SU-DHL-6 (cell line): ENCODE results near the gene KCNN3.

ENCODE experiments used
- H2AFZ ChIP-seq: fragments of 200-600 bp; sonication (generic); 2 replicates; pipeline ENCODE4 v1.6.1; 2014; ENCODE audit warnings: low read depth, mild to moderate bottlenecking, moderate library complexity, mixed read lengths, antibody characterized with exemption, low read length; ENCODE audit not compliant: severe bottlenecking
- H3F3A ChIP-seq: fragments of 200-600 bp; shearing (Covaris generic); 2 replicates; pipeline ENCODE4 v1.6.0; 2016; ENCODE audit warnings: antibody characterized with exemption, mild to moderate bottlenecking; ENCODE audit not compliant: insufficient read depth
- H3K27ac ChIP-seq: fragments of 200-600 bp; sonication (generic); 2 replicates; pipeline ENCODE4 v1.5.1; 2016; ENCODE audit warnings: low read depth, mild to moderate bottlenecking, low read length, moderate library complexity, mixed read lengths
- H3K27me3 ChIP-seq: fragments of 200-600 bp; sonication (generic), shearing (Covaris generic); 2 replicates; pipeline ENCODE4 v1.6.0; 2014; ENCODE audit warnings: mild to moderate bottlenecking, low read length
- H3K36me3 ChIP-seq: fragments of 200-600 bp; sonication (generic); 2 replicates; pipeline ENCODE4 v1.6.1; 2014; ENCODE audit warnings: mild to moderate bottlenecking, low read length, mixed read lengths
- H3K4me2 ChIP-seq: fragments of 300-600, 200-600 bp; shearing (Covaris generic), sonication (generic); 2 replicates; pipeline ENCODE4 v1.6.0; 2014; ENCODE audit warnings: low read length, low read depth, mild to moderate bottlenecking; ENCODE audit not compliant: poor library complexity, severe bottlenecking
- H3K4me3 ChIP-seq: fragments of 200-600 bp; sonication (generic); 2 replicates; pipeline ENCODE4 v1.5.1; 2014; ENCODE audit warnings: antibody characterized with exemption, low read length, mild to moderate bottlenecking, mixed read lengths; ENCODE audit not compliant: insufficient read depth, poor library complexity, severe bottlenecking
- H3K79me2 ChIP-seq: fragments of 200-600 bp; sonication (generic); 2 replicates; pipeline ENCODE4 v1.6.1; 2014; ENCODE audit warnings: mild to moderate bottlenecking, low read length, moderate library complexity; ENCODE audit not compliant: insufficient read depth
- H3K9ac ChIP-seq: fragments of 200-600 bp; sonication (generic); 2 replicates; pipeline ENCODE4 v1.7.0; 2014; ENCODE audit warnings: mild to moderate bottlenecking, low read length
- H3K9me2 ChIP-seq: fragments of 200-600 bp; sonication (generic); replicated peaks from 2 replicates; pipeline ENCODE4 v1.6.1; 2014; ENCODE audit warnings: low read length; ENCODE audit not compliant: insufficient read depth
- H3K9me3 ChIP-seq: fragments of 200-600 bp; sonication (generic); 2 replicates; pipeline ENCODE4 v1.6.1; 2014; ENCODE audit warnings: low read length, mixed read lengths; ENCODE audit not compliant: insufficient read depth
- H4K20me1 ChIP-seq: fragments of 200-600 bp; sonication (generic); 2 replicates; pipeline ENCODE4 v1.6.1; 2014; ENCODE audit warnings: low read depth, mild to moderate bottlenecking, antibody characterized with exemption, low read length, moderate library complexity, mixed read lengths
- EZH2phosphoT487 ChIP-seq: fragments of 200-600 bp; sonication (generic), shearing (Covaris generic); conservative IDR thresholded peaks from 2 replicates; pipeline ENCODE4 v1.6.1; 2018; ENCODE audit warnings: mild to moderate bottlenecking, antibody characterized with exemption, low read length, moderate library complexity, mixed read lengths
- TF ChIP-seq, protein P1 (sequence below): fragments of 200-600 bp; sonication (generic); IDR thresholded peaks from one replicate; pipeline ENCODE4 v1.5.1; 2017; ENCODE audit warnings: antibody characterized with exemption, mild to moderate bottlenecking, low read length, moderate library complexity; ENCODE audit not compliant: insufficient read depth, poor library complexity, severe bottlenecking

The KCNN3 gene

GRCh38 chr1:154822717-154823116 is 47.4 kb downstream of the KCNN3 start:
- TF ChIP-seq EZH2phosphoT487: no peak
- TF ChIP-seq, protein P1, sequence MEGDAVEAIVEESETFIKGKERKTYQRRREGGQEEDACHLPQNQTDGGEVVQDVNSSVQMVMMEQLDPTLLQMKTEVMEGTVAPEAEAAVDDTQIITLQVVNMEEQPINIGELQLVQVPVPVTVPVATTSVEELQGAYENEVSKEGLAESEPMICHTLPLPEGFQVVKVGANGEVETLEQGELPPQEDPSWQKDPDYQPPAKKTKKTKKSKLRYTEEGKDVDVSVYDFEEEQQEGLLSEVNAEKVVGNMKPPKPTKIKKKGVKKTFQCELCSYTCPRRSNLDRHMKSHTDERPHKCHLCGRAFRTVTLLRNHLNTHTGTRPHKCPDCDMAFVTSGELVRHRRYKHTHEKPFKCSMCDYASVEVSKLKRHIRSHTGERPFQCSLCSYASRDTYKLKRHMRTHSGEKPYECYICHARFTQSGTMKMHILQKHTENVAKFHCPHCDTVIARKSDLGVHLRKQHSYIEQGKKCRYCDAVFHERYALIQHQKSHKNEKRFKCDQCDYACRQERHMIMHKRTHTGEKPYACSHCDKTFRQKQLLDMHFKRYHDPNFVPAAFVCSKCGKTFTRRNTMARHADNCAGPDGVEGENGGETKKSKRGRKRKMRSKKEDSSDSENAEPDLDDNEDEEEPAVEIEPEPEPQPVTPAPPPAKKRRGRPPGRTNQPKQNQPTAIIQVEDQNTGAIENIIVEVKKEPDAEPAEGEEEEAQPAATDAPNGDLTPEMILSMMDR: no peak
- H3K27ac ChIP-seq: no peak overlapping the region
- H3F3A ChIP-seq: no peaks in the 10 kb centered on the region
- H3K27me3 ChIP-seq: no peaks in the 10 kb centered on the region
- no peaks in the 10 kb centered on the region for H3K9me3 ChIP-seq
- no peaks in the 10 kb centered on the region for H4K20me1 ChIP-seq
- H3K9ac ChIP-seq: no peak overlapping the region
- no peaks in the 10 kb centered on the region for H3K79me2 ChIP-seq
- H3K4me2 ChIP-seq: no peak overlapping the region
- no peaks in the 10 kb centered on the region for H3K36me3 ChIP-seq
- H2AFZ ChIP-seq: no peak overlapping the region
- H3K9me2 ChIP-seq: no peaks in the 10 kb centered on the region
- no peak overlapping the region for H3K4me3 ChIP-seq

- no peak overlapping the region for H3K9ac ChIP-seq
- no peak overlapping the region for H3K27ac ChIP-seq
- no peaks in the 10 kb centered on the region for H3K27me3 ChIP-seq
- no peak overlapping the region for H3K4me2 ChIP-seq
- no peaks in the 10 kb centered on the region for H3K79me2 ChIP-seq
- H3K36me3 ChIP-seq: no peaks in the 10 kb centered on the region
- H4K20me1 ChIP-seq: no peaks in the 10 kb centered on the region
- no peak overlapping the region for H3K4me3 ChIP-seq
- no peak overlapping the region for H2AFZ ChIP-seq
- no peaks in the 10 kb centered on the region for H3K9me3 ChIP-seq
- H3K9me2 ChIP-seq: no peaks in the 10 kb centered on the region
- H3F3A ChIP-seq: no peaks in the 10 kb centered on the region
- TF ChIP-seq, protein P1: no peak
- no peak for TF ChIP-seq EZH2phosphoT487
These were observed 47.8 kb downstream of the KCNN3 start for GRCh38 chr1:154822233-154822632.

DNA sequence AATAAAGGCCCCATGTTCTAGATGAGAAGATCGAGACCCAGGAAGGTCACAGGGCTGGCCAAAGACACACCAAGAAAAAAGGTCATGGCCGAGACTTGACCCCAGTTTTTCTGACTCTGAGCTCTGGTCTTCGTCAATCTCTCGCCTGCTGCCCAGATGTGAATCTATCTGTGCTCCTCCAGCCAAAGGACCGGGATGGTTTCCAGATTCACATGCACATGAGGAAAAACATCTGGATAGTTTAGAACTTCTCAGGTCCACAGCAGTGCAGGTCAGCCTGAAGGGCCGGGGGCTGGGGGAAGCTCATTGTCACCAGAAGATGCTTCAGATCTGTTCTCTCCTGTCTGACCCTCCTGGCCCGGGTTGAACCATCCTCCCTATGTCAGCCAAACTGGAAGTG is 49.0 kb downstream of the KCNN3 start:
- Histone ChIP-seq H4K20me1 (no peaks in the 10 kb centered on the region), H3F3A (no peaks in the 10 kb centered on the region), H3K36me3 (no peaks in the 10 kb centered on the region), H2AFZ (no peak overlapping the region), H3K79me2 (no peaks in the 10 kb centered on the region), H3K27ac (no peak overlapping the region), H3K9me2 (no peaks in the 10 kb centered on the region), H3K27me3 (no peaks in the 10 kb centered on the region), H3K4me2 (no peak overlapping the region), H3K9ac (no peak overlapping the region), H3K9me3 (no peaks in the 10 kb centered on the region), H3K4me3 (no peak overlapping the region)
- TF ChIP-seq EZH2phosphoT487: no peak
- TF ChIP-seq, protein P1: no peak
